CD8-positive, alpha-beta memory T cell (primary cell): ENCODE measurements around the gene SAMD4B. TPM values are rescaled to one million over a fixed set of nuclear protein-coding genes. Genes with fewer than 3 reads are reported as not detected.

Experiments
- CTCF ChIA-PET: fragments of 350-600 bp; sonication (Branson Sonifier 250); formaldehyde crosslinking; loops from one replicate; lab custom pipeline; 2021; ENCODE audit warnings: antibody characterized with exemption; lab: Charles Lee
- POLR2A ChIA-PET: fragments of 350-600 bp; sonication (Branson Sonifier 250); formaldehyde crosslinking; loops from one replicate; lab custom pipeline; 2021; ENCODE audit warnings: antibody characterized with exemption; lab: Charles Lee
- DNase-seq, 5 donors: peaks; one replicate each; pipeline versions ENCODE4 v3.0.0 to v3.0.0-alpha.2; 2020 to 2022; ENCODE audit warnings: mixed read lengths in 1 of 5
- H3K27ac ChIP-seq: one replicate; pipeline ENCODE4 v1.7.0; 2013; ENCODE audit warnings: low read depth, mild to moderate bottlenecking, low read length, moderate library complexity
- H3K27me3 ChIP-seq: 2 replicates; pipeline ENCODE4 v1.7.0; 2013; ENCODE audit warnings: low read length, mild to moderate bottlenecking; ENCODE audit not compliant: insufficient read depth, poor library complexity, severe bottlenecking
- H3K36me3 ChIP-seq: 2 replicates; pipeline ENCODE4 v1.7.0; 2013; ENCODE audit warnings: mild to moderate bottlenecking, low read length, moderate library complexity; ENCODE audit not compliant: insufficient read depth
- H3K4me1 ChIP-seq: 2 replicates; pipeline ENCODE4 v1.7.0; 2013; ENCODE audit warnings: mild to moderate bottlenecking, low read length, moderate library complexity; ENCODE audit not compliant: insufficient read depth
- H3K4me3 ChIP-seq: 2 replicates; pipeline ENCODE4 v1.7.0; 2013; ENCODE audit warnings: mild to moderate bottlenecking, low read length
- H3K9me3 ChIP-seq: 2 replicates; pipeline ENCODE4 v1.7.0; 2013; ENCODE audit warnings: mild to moderate bottlenecking, low read length
- H3K27ac Mint-ChIP-seq, 8 donors: one replicate each; pipeline ENCODE4 v1.8.0; 2020 to 2021; ENCODE audit warnings: mixed read lengths in 8 of 8, mild to moderate bottlenecking in 6 of 8, inconsistent platforms in 3 of 8, moderate library complexity in 3 of 8
- H3K27me3 Mint-ChIP-seq, 2 donors: one replicate each; pipeline ENCODE4 v1.8.0; 2020 to 2021; ENCODE audit warnings: mixed read lengths in 2 of 2, mild to moderate bottlenecking in 1 of 2, moderate library complexity in 1 of 2
- H3K36me3 Mint-ChIP-seq, 3 donors: one replicate each; pipeline ENCODE4 v1.8.0; 2020 to 2021; ENCODE audit warnings: mixed read lengths in 3 of 3, inconsistent platforms in 1 of 3, mild to moderate bottlenecking in 1 of 3
- H3K4me1 Mint-ChIP-seq, 3 donors: one replicate each; pipeline ENCODE4 v1.8.0; 2020 to 2021; ENCODE audit warnings: mixed read lengths in 3 of 3, inconsistent platforms in 1 of 3, mild to moderate bottlenecking in 1 of 3
- H3K4me3 Mint-ChIP-seq, 7 donors: one replicate each; pipeline ENCODE4 v1.8.0; 2020 to 2021; ENCODE audit warnings: mixed read lengths in 7 of 7, mild to moderate bottlenecking in 6 of 7, moderate library complexity in 4 of 7, inconsistent platforms in 2 of 7
- H3K9me3 Mint-ChIP-seq, 5 donors: one replicate each; pipeline ENCODE4 v1.8.0; 2020 to 2022; ENCODE audit warnings: mixed read lengths in 5 of 5, mild to moderate bottlenecking in 3 of 5, moderate library complexity in 2 of 5, inconsistent platforms in 1 of 5
- polyA plus RNA-seq: library from polyadenylated mRNA; unstranded; fragments of 300-500 nt; fragmentation: Illumina TruSeq; gene quantifications from one replicate; pipeline ENCODE4 v1.2.3, GENCODE V29; 2021
- total RNA-seq, 2 experiments: library from RNA; stranded (reverse); gene quantifications; one replicate each; pipeline ENCODE4 v1.2.3, GENCODE V29; 2021

Gene SAMD4B
- total and polyA plus RNA-seq, 3 experiments from 2014 or later, result 18.7 to 55.6 (median 54.3) TPM

DNA sequence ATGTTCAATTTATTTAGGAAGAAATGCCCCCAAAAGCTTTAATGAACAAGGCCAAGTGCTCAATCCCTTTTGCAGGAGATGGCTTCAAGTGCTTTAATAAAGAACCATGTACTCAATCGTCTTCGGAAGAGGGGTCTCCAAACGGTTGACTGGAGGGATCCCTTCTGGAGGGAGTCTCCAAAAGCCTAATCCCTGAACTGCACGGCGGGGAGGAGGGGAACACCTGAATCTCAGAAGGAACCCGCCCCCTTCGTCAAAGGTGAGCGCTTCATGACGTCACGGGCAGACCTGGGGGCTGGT is 48.2 kb downstream of the SAMD4B start:
- Mint-ChIP-seq H3K4me1 (peaks cover 34 to 48% (median 42%) of the 10 kb centered on the region in 3 donors), H3K27me3 (peaks cover 0 to 2% of the 10 kb centered on the region in 2 donors), H3K4me3 (peak overlapping the region; percentile 88 to 96 (median 95)), H3K27ac (peak overlapping the region; percentile 95 to 100 (median 99)), H3K36me3 (peaks cover 5 to 78% (median 25%) of the 10 kb centered on the region in 3 donors), H3K9me3 (no peaks in the 10 kb centered on the region)
- Histone ChIP-seq H3K4me3 (peak overlapping the region; percentile 79), H3K9me3 (no peaks in the 10 kb centered on the region), H3K27me3 (no peaks in the 10 kb centered on the region), H3K27ac (peak overlapping the region; percentile 99), H3K36me3 (peaks cover 44% of the 10 kb centered on the region), H3K4me1 (peaks cover 20% of the 10 kb centered on the region)
- ChIA-PET CTCF (interaction anchor here (0.6 to 2.8 kb wide), 8 partner anchors 10 to 143 kb away, joined by 3 to 27 read pairs (median 6); partner anchors contain the start of genes EID2B, PLEKHG2, RPS16 and SAMD4B), POLR2A (interaction anchor here (0.6 to 2.8 kb wide), 10 partner anchors 12 to 834 kb away, joined by 3 to 34 read pairs (median 10); partner anchors contain the start of genes EID2B, GMFG, PLEKHG2 and RPS16)
- peak in 2 of 5 donors; percentile 82 to 91 for DNase-seq

DNA sequence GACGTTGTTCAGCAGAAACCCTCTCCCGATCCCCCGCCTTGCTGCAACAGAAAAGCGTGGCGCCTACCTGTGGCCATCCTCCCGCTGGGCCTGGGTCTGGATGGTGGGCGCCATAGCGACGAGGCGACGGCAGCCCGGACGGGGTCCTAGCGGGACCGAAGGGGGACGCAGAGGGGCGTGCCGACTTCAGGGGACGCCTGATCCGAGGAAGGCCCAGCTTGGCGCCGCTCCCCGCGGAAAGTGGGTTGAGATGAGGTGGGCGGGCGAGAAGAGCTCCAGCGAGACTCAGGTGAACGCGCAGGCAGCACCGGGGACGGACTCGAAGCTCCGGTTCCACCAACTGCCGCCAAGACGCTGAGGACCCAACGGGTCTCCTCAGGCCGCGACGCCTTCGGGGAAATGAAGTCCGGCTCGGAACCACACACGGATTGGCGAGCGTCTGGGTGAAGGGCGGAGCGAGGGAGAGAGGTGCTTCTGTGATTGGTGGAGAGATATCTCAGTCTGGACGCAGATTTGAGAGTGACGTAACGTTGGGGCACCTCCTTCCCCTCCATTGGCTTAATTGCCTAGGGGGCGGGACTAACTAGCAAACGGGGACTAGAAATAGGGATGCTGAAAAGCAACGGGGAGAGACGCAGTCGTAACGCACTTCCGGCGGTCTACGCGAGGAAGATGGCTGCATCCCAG is 48.7 kb downstream of the SAMD4B start, which contains the start of the genes MED29 and PAF1:
Gene MED29, plus strand, starts transcription at position 628 of the 687 bp plus-strand sequence. Its CDS starts 45 bp downstream, at position 673.
Gene PAF1, minus strand, starts transcription at position 356 of the 687 bp plus-strand sequence. Its CDS starts 242 bp downstream, at position 114.
- peaks cover 41% of the 10 kb centered on the region for H3K36me3 ChIP-seq
- CTCF ChIA-PET, result interaction anchor here (0.6 to 2.8 kb wide), 8 partner anchors 10 to 142 kb away, joined by 3 to 27 read pairs (median 6); partner anchors contain the start of genes EID2B, PLEKHG2, RPS16 and SAMD4B

DNA sequence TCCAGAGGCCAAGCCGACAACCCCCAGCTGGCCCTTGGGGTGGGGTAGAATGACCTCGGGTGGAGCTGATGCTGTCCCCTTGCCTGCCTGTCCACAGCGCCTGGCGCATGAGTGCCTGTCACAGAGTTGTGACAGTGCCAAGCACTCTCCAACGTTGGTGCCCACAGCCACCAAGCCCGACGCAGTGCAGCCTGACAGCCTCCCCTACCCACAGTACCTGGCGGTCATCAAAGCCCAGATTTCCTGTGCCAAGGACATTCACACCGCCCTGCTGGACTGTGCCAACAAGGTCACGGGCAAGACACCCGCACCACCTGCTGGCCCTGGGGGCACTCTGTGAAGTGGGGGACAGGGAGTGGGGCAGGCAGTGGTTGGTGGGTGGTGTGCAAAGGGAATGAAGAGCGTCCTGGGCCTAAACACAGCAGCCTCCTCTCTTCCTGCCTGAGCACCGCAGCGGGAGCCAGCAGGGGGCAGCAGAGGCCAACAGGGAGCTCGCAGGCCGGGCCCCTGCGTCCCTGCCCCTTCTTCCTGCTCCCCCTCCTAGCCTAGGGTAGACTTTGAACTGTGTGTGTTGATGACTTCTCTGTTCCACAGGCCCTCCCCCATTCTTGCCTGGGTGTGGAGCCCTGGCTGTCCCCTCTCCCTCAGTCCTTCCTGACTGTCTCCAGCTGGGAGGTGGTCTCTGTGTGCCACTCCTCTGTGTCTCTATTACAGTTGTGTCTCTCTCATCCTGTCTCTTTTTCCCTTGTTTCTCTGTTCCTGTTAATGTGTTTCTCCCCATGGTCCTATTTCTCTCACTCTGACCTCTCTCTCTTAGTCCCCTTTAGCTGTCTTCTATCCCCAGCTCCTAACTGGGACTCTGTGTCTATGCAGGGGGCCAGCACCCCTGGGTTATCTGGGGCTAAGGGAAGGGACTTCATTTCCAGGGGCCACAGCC is 55.4 kb downstream of the SAMD4B start:
- Histone ChIP-seq H3K4me3 (peak overlapping the region; percentile 68), H3K27ac (peak overlapping the region; percentile 45), H3K4me1 (peaks cover 54% of the 10 kb centered on the region), H3K36me3 (peaks cover 22% of the 10 kb centered on the region), H3K27me3 (no peaks in the 10 kb centered on the region), H3K9me3 (no peaks in the 10 kb centered on the region)
- ChIA-PET CTCF (interaction anchor here (0.6 to 8.9 kb wide), 18 partner anchors 9 to 135 kb away, joined by 3 to 207 read pairs (median 4); partner anchors contain the start of genes EID2B, GMFG, PLEKHG2 and RPS16), POLR2A (interaction anchor here (0.7 to 3.7 kb wide), 6 partner anchors 10 to 100 kb away, joined by 3 to 96 read pairs (median 10); partner anchors contain the start of genes PLEKHG2, RPS16, SAMD4B and SUPT5H)
- no peaks in the 10 kb centered on the region for H3K27me3 Mint-ChIP-seq
- H3K4me1 Mint-ChIP-seq, result peaks cover 41 to 67% (median 54%) of the 10 kb centered on the region in 3 donors
- peak overlapping the region; percentile 91 to 100 (median 97) for H3K27ac Mint-ChIP-seq
- H3K4me3 Mint-ChIP-seq, result peak overlapping the region; percentile 70 to 89 (median 79)
- peak; percentile 87 to 94 (median 92) for DNase-seq
- no peaks in the 10 kb centered on the region for H3K9me3 Mint-ChIP-seq
- H3K36me3 Mint-ChIP-seq, result peaks cover 5 to 40% (median 9%) of the 10 kb centered on the region in 3 donors

More for the DNA sequence above, 48.7 kb downstream of the SAMD4B start, which contains the start of the genes MED29 and PAF1:
- peak within 1 kb of the TSS; percentile 95 to 100 (median 99) for H3K27ac Mint-ChIP-seq
- Histone ChIP-seq H3K4me1 (peaks cover 20% of the 10 kb centered on the region), H3K9me3 (no peaks in the 10 kb centered on the region), H3K27ac (peak within 1 kb of the TSS; percentile 99), H3K27me3 (no peaks in the 10 kb centered on the region), H3K4me3 (peak within 1 kb of the TSS; percentile 96)
- POLR2A ChIA-PET, result interaction anchor here (0.5 to 2.8 kb wide), 12 partner anchors 11 to 834 kb away, joined by 3 to 34 read pairs (median 10); partner anchors contain the start of genes EID2B, GMFG, PLEKHG2 and RPS16
- peaks cover 5 to 76% (median 25%) of the 10 kb centered on the region in 3 donors for H3K36me3 Mint-ChIP-seq
- no peaks in the 10 kb centered on the region for H3K9me3 Mint-ChIP-seq
- H3K4me3 Mint-ChIP-seq, result peak within 1 kb of the TSS; percentile 88 to 96 (median 95)
- H3K4me1 Mint-ChIP-seq, result peaks cover 34 to 48% (median 42%) of the 10 kb centered on the region in 3 donors
- peaks cover 0 to 2% of the 10 kb centered on the region in 2 donors for H3K27me3 Mint-ChIP-seq
- DNase-seq, result peak; percentile 92 to 99 (median 98)

DNA sequence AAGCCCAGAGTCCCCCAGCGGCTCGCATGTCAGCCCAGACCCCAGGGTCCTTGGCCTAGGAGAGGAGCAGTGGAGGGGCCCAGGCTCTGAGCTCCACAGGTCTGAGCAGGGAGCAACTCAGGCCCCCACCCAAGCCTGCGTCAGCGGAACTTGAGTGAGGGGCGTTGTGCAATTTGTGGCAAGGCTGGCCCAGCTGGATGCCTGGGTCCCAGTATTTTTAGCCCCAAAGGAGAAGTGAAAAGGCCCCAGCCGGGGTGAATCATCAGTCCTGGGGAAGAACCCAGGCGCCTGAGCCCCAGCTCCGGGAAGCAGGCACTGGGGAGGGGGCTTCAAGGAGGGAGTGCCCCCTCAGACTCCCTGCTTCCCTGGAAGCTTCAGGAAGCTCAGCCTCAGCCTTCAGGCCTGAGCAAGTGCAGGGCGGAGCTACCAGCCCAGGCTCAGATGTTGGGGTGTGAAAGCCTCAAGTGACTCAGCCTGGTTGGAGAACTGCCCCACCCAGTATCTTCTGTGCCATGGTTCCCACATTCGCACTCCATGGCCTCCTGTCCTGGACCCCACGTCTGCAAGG is 56.2 kb downstream of the SAMD4B start:
- Mint-ChIP-seq H3K4me3 (peak overlapping the region; percentile 70 to 89 (median 79)), H3K9me3 (no peaks in the 10 kb centered on the region)
- H3K4me3 ChIP-seq, result peak overlapping the region; percentile 68

DNA sequence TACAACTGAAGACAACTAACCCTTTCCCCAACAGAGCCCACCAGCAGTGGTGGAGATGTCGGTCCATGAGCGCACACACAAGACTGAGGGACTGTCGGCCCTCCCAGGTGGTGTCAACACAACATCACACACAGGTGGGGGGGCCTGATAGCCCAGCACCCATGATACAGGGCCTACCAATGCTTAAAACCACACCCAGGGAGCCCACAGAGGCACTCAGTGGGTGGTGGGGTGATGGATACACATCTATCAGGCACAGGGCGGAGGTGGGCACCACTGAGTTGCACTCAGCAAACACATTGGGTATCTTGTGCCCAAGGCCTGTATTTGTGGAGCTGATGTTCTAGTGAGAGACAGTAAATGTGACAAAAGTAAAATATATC is 57.4 kb downstream of the SAMD4B start:
- Mint-ChIP-seq H3K36me3 (peaks cover 3 to 26% (median 5%) of the 10 kb centered on the region in 3 donors), H3K4me3 (peak overlapping the region in 6 of 7 donors; percentile 28 to 73 (median 64)), H3K27me3 (no peaks in the 10 kb centered on the region), H3K4me1 (peaks cover 43 to 74% (median 59%) of the 10 kb centered on the region in 3 donors), H3K9me3 (no peaks in the 10 kb centered on the region), H3K27ac (peak overlapping the region; percentile 81 to 100 (median 98))
- H3K9me3 ChIP-seq, result no peaks in the 10 kb centered on the region
- POLR2A ChIA-PET, result interaction anchor here (2.3 to 3.7 kb wide), 3 partner anchors 8 to 12 kb away, joined by 17 to 96 read pairs (median 38); partner anchors contain the start of genes PLEKHG2 and ZFP36
- H3K27me3 ChIP-seq, result no peaks in the 10 kb centered on the region
- no peak overlapping the region for H3K4me3 ChIP-seq
- CTCF ChIA-PET, result interaction anchor here (8.9 kb wide), 1 partner anchor 12 kb away, joined by 207 read pairs; the partner anchor contains the start of gene PLEKHG2
- peaks cover 12% of the 10 kb centered on the region for H3K36me3 ChIP-seq
- peaks cover 71% of the 10 kb centered on the region for H3K4me1 ChIP-seq
- no peak overlapping the region for H3K27ac ChIP-seq
- DNase-seq, result no peak

More for the DNA sequence above, 56.2 kb downstream of the SAMD4B start:
- Mint-ChIP-seq H3K27me3 (no peaks in the 10 kb centered on the region), H3K36me3 (peaks cover 5 to 38% (median 8%) of the 10 kb centered on the region in 3 donors), H3K27ac (peak overlapping the region; percentile 91 to 100 (median 97)), H3K4me1 (peaks cover 42 to 70% (median 54%) of the 10 kb centered on the region in 3 donors)
- Histone ChIP-seq H3K9me3 (no peaks in the 10 kb centered on the region), H3K27ac (peak overlapping the region; percentile 45), H3K4me1 (peaks cover 61% of the 10 kb centered on the region), H3K27me3 (no peaks in the 10 kb centered on the region), H3K36me3 (peaks cover 20% of the 10 kb centered on the region)
- DNase-seq, result peak in 3 of 5 donors; percentile 38 to 77 (median 46)
- POLR2A ChIA-PET, result interaction anchor here (0.5 to 3.7 kb wide), 7 partner anchors 9 to 152 kb away, joined by 3 to 96 read pairs (median 5); partner anchors contain the start of genes PLEKHG2, RPS16, SAMD4B and SUPT5H
- CTCF ChIA-PET, result interaction anchor here (0.9 to 8.9 kb wide), 14 partner anchors 9 to 135 kb away, joined by 3 to 207 read pairs (median 5); partner anchors contain the start of genes EID2B, GMFG, PLEKHG2 and RPS16

DNA sequence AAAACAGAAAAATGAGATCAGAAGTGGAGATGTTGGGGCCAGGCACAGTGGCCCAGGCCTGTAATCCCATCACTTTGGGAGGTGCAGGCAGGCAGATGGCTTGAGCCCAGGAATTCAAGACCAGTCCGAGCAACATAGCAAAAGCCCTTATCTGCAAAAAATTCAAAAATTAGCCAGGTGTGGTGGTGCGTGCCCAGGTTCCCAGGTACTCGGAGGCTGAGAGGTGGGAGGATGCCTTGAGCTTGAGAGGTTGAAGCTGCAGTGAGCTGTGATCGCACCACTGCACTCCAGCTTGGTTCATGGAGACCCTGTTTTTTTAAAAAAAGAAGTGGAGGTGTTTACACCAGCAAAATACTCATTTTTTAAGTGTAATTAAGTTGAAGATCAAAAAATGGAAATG is 57.8 kb downstream of the SAMD4B start:
- peak overlapping the region in 6 of 7 donors; percentile 28 to 73 (median 64) for H3K4me3 Mint-ChIP-seq
- POLR2A ChIA-PET, result interaction anchor here (0.7 to 3.1 kb wide), 3 partner anchors 9 to 94 kb away, joined by 3 to 38 read pairs (median 17); partner anchors contain the start of gene PLEKHG2

More for the DNA sequence above, 57.8 kb downstream of the SAMD4B start:
- no peak for DNase-seq
- H3K36me3 Mint-ChIP-seq, result peaks cover 3 to 22% (median 4%) of the 10 kb centered on the region in 3 donors
- peak overlapping the region; percentile 81 to 100 (median 99) for H3K27ac Mint-ChIP-seq
- peaks cover 75% of the 10 kb centered on the region for H3K4me1 ChIP-seq
- H3K27me3 ChIP-seq, result no peaks in the 10 kb centered on the region
- peaks cover 44 to 76% (median 60%) of the 10 kb centered on the region in 3 donors for H3K4me1 Mint-ChIP-seq
- H3K9me3 ChIP-seq, result no peaks in the 10 kb centered on the region
- peaks cover 9% of the 10 kb centered on the region for H3K36me3 ChIP-seq
- no peaks in the 10 kb centered on the region for H3K27me3 Mint-ChIP-seq
- no peaks in the 10 kb centered on the region for H3K9me3 Mint-ChIP-seq
- H3K4me3 ChIP-seq, result no peak overlapping the region
- CTCF ChIA-PET, result interaction anchor here (1.2 to 8.9 kb wide), 3 partner anchors 9 to 35 kb away, joined by 6 to 207 read pairs (median 7); partner anchors contain the start of genes MED29, PAF1, PLEKHG2 and RPS16
- H3K27ac ChIP-seq, result no peak overlapping the region
